Measurements from ENCODE around the gene PRRX2. TPM values are rescaled to one million over a fixed set of nuclear protein-coding genes. Genes with fewer than 3 reads are reported as not detected.
A peak's percentile ranks its signal among the peaks of the same experiment; 100 is the strongest.
"Not testable (repeated sequence)": the region's sequence is repeated elsewhere in the genome, so short reads cannot be mapped to it uniquely, and the experiment has no call there.

The PRRX2 gene
- total and polyA plus RNA-seq, 5 donors: 1.8 to 5.7 (median 2.8) TPM

GRCh38 chr9:129762370-129762984, 97.0 kb downstream of the PRRX2 start:
- H3K27me3 ChIP-seq (ENCODE audit: control insufficient read depth, insufficient read depth); H3K4me1 ChIP-seq (ENCODE audit: control insufficient read depth, insufficient read depth, low read length); H3K9me3 ChIP-seq (ENCODE audit: control insufficient read depth, low read length); intact Hi-C loops (cut with DNase I); H3K4me3 ChIP-seq (ENCODE audit: low read length): not testable (repeated sequence)
- peak in 2 of 3 donors; percentile 35 to 71 for DNase-seq
- WGBS: 45% methylated on average over 13 of the region's 13 CpGs
- peak; percentile 53 to 59 for ATAC-seq
- H3K27ac ChIP-seq (ENCODE audit: low read length): peak overlapping the region; percentile 62

GRCh38 chr9:129762985-129763926, 97.8 kb downstream of the PRRX2 start:
- 60% methylated on average over 13 of the region's 13 CpGs for WGBS
- no peaks in the 10 kb centered on the region for H3K27me3 ChIP-seq (ENCODE audit: control insufficient read depth, insufficient read depth)
- H3K4me1 ChIP-seq (ENCODE audit: control insufficient read depth, insufficient read depth, low read length): peaks cover 4% of the 10 kb centered on the region
- intact Hi-C loops (cut with DNase I): no loop called here
- H3K4me3 ChIP-seq (ENCODE audit: low read length): no peak overlapping the region
- ATAC-seq: peak; percentile 61 to 67
- peak; percentile 59 to 78 (median 68) for DNase-seq
- peak overlapping the region; percentile 94 for H3K27ac ChIP-seq (ENCODE audit: low read length)
- H3K9me3 ChIP-seq (ENCODE audit: control insufficient read depth, low read length): no peaks in the 10 kb centered on the region

GRCh38 chr9:129765764-129766317, 100.4 kb downstream of the PRRX2 start:
- Histone ChIP-seq H3K27ac (ENCODE audit: low read length) (no peak overlapping the region), H3K4me3 (ENCODE audit: low read length) (no peak overlapping the region), H3K9me3 (ENCODE audit: control insufficient read depth, low read length) (no peaks in the 10 kb centered on the region), H3K27me3 (ENCODE audit: control insufficient read depth, insufficient read depth) (no peaks in the 10 kb centered on the region), H3K4me1 (ENCODE audit: control insufficient read depth, insufficient read depth, low read length) (peaks cover 4% of the 10 kb centered on the region)
- ATAC-seq (no peak), DNase-seq (peak in 1 of 3 donors; percentile 2)
- intact Hi-C loops (cut with DNase I): no loop called here
- WGBS: 93% methylated on average over 4 of the region's 4 CpGs

GRCh38 chr9:129768486-129768885, 103.0 kb downstream of the PRRX2 start:
- ATAC-seq (no peak), DNase-seq (peak in 1 of 3 donors; percentile 21)
- intact Hi-C loops (cut with DNase I): no loop called here
- Histone ChIP-seq H3K27ac (ENCODE audit: low read length) (no peak overlapping the region), H3K4me1 (ENCODE audit: control insufficient read depth, insufficient read depth, low read length) (no peaks in the 10 kb centered on the region), H3K27me3 (ENCODE audit: control insufficient read depth, insufficient read depth) (no peaks in the 10 kb centered on the region), H3K4me3 (ENCODE audit: low read length) (no peak overlapping the region), H3K9me3 (ENCODE audit: control insufficient read depth, low read length) (no peaks in the 10 kb centered on the region)
- WGBS: 96% methylated on average over 6 of the region's 6 CpGs

- H3K27me3 ChIP-seq (ENCODE audit: control insufficient read depth, insufficient read depth): no peaks in the 10 kb centered on the region
- H3K27ac ChIP-seq (ENCODE audit: low read length): no peak overlapping the region
- intact Hi-C loops (cut with DNase I): no loop called here
- DNase-seq (peak in 1 of 3 donors; percentile 7), ATAC-seq (no peak)
- no peaks in the 10 kb centered on the region for H3K9me3 ChIP-seq (ENCODE audit: control insufficient read depth, low read length)
- WGBS: 73% methylated on average over 5 of the region's 5 CpGs
- H3K4me3 ChIP-seq (ENCODE audit: low read length): no peak overlapping the region
- no peaks in the 10 kb centered on the region for H3K4me1 ChIP-seq (ENCODE audit: control insufficient read depth, insufficient read depth, low read length)
Measured at GRCh38 chr9:129769669-129770068, 104.2 kb downstream of the PRRX2 start.

- Histone ChIP-seq H3K27ac (ENCODE audit: low read length) (no peak overlapping the region), H3K4me1 (ENCODE audit: control insufficient read depth, insufficient read depth, low read length) (no peaks in the 10 kb centered on the region), H3K4me3 (ENCODE audit: low read length) (no peak overlapping the region), H3K27me3 (ENCODE audit: control insufficient read depth, insufficient read depth) (no peaks in the 10 kb centered on the region), H3K9me3 (ENCODE audit: control insufficient read depth, low read length) (no peaks in the 10 kb centered on the region)
- ATAC-seq (no peak), DNase-seq (peak in 1 of 3 donors; percentile 2)
- 78% methylated on average over 5 of the region's 5 CpGs for WGBS
- intact Hi-C loops (cut with DNase I): no loop called here
Measured at GRCh38 chr9:129770741-129771140, 105.3 kb downstream of the PRRX2 start.

Other genes with a start within 250 kb of the PRRX2 start
- under 1 TPM in 1 of 4 donors, not detected in 3; 0.20 TPM for gene C9orf50, start 44.5 kb upstream of the PRRX2 start, total RNA-seq
- gene C9orf50, start 44.5 kb upstream of the PRRX2 start, polyA plus RNA-seq: not detected
- 10 to 100 TPM; 45.0 to 55.2 (median 48.6) TPM for gene NTMT1, start 39.5 kb upstream of the PRRX2 start, total RNA-seq
- 78.1 TPM for gene NTMT1, start 39.5 kb upstream of the PRRX2 start, polyA plus RNA-seq
- 10 to 100 TPM in 3 of 4 donors, 1 to 10 TPM in 1; 9.1 to 10.7 (median 10.2) TPM for gene ASB6, start 23.5 kb upstream of the PRRX2 start, total RNA-seq
- gene ASB6, start 23.5 kb upstream of the PRRX2 start, polyA plus RNA-seq: 9.8 TPM
- gene PTGES, start 87.4 kb downstream of the PRRX2 start, total RNA-seq: 1 to 10 TPM; 1.9 to 9.6 (median 6.1) TPM
- gene PTGES, start 87.4 kb downstream of the PRRX2 start, polyA plus RNA-seq: 3.7 TPM
- gene TOR1B, start 137.5 kb downstream of the PRRX2 start, total RNA-seq: 10 to 100 TPM in 2 of 4 donors, 1 to 10 TPM in 2; 8.8 to 12.2 (median 10.6) TPM
- gene TOR1B, start 137.5 kb downstream of the PRRX2 start, polyA plus RNA-seq: 10.0 TPM
- gene TOR1A, start 158.5 kb downstream of the PRRX2 start, total RNA-seq: 10 to 100 TPM; 18.0 to 22.4 (median 19.6) TPM
- gene TOR1A, start 158.5 kb downstream of the PRRX2 start, polyA plus RNA-seq: 16.1 TPM
- gene C9orf78, start 169.6 kb downstream of the PRRX2 start, total RNA-seq: 10 to 100 TPM; 31.9 to 40.9 (median 33.9) TPM
- gene C9orf78, start 169.6 kb downstream of the PRRX2 start, polyA plus RNA-seq: 55.9 TPM
- gene USP20, start 169.8 kb downstream of the PRRX2 start, total RNA-seq: 10 to 100 TPM; 15.3 to 18.4 (median 16.7) TPM
- gene USP20, start 169.8 kb downstream of the PRRX2 start, polyA plus RNA-seq: 12.9 TPM